Measurements from ENCODE around the gene ITPR3.

GRCh38 chr6:33742837-33743236 lies 121.7 kb downstream of the ITPR3 start:
- TF ChIP-seq, protein P1, sequence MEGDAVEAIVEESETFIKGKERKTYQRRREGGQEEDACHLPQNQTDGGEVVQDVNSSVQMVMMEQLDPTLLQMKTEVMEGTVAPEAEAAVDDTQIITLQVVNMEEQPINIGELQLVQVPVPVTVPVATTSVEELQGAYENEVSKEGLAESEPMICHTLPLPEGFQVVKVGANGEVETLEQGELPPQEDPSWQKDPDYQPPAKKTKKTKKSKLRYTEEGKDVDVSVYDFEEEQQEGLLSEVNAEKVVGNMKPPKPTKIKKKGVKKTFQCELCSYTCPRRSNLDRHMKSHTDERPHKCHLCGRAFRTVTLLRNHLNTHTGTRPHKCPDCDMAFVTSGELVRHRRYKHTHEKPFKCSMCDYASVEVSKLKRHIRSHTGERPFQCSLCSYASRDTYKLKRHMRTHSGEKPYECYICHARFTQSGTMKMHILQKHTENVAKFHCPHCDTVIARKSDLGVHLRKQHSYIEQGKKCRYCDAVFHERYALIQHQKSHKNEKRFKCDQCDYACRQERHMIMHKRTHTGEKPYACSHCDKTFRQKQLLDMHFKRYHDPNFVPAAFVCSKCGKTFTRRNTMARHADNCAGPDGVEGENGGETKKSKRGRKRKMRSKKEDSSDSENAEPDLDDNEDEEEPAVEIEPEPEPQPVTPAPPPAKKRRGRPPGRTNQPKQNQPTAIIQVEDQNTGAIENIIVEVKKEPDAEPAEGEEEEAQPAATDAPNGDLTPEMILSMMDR (conservative IDR thresholded peaks at IDR 0.05; ENCODE audit: low read length), result no peak
- TF ChIP-seq EZH2phosphoT487 (IDR thresholded peaks at IDR 0.05; ENCODE audit: borderline replicate concordance), result no peak
